Breast epithelium (tissue), 3 donors: ENCODE measurements around the gene SNAPIN.

Experiments
- POLR2A ChIP-seq: fragments of 450-650 bp; IDR thresholded peaks from one replicate; pipeline ENCODE4 v1.6.1; 2016; ENCODE audit warnings: antibody characterized with exemption, mild to moderate bottlenecking, moderate library complexity
- TF ChIP-seq, protein P1 (sequence below), 3 donors: fragments of 450-650 bp; IDR thresholded peaks; one replicate each; pipeline ENCODE4 v1.5.1; 2016 to 2017; ENCODE audit warnings: antibody characterized with exemption in 3 of 3, mild to moderate bottlenecking in 3 of 3, moderate library complexity in 3 of 3

DNA sequence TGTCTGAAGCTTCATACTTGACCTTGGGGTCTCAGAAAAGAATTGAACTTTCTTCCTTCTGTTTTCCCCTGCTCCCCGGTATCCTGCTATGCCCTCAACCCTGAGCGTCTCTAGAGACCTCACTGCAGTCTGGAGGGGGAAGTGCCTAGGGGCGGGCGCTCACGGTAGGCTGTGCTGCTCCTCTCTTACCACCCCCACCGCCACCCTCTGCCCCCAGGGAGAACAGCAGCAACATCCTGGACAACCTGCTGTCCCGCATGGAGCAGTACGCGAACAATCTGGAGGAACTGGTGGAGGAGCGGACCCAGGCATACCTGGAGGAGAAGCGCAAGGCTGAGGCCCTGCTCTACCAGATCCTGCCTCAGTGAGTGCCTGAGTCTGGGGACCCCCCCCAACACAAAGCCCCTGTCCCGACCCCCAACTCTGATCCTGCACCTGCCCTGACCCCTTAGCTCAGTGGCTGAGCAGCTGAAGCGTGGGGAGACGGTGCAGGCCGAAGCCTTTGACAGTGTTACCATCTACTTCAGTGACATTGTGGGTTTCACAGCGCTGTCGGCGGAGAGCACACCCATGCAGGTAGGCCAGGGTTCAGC lies 30.3 kb downstream of the SNAPIN start:
- TF ChIP-seq POLR2A = no peak
- TF ChIP-seq, protein P1, sequence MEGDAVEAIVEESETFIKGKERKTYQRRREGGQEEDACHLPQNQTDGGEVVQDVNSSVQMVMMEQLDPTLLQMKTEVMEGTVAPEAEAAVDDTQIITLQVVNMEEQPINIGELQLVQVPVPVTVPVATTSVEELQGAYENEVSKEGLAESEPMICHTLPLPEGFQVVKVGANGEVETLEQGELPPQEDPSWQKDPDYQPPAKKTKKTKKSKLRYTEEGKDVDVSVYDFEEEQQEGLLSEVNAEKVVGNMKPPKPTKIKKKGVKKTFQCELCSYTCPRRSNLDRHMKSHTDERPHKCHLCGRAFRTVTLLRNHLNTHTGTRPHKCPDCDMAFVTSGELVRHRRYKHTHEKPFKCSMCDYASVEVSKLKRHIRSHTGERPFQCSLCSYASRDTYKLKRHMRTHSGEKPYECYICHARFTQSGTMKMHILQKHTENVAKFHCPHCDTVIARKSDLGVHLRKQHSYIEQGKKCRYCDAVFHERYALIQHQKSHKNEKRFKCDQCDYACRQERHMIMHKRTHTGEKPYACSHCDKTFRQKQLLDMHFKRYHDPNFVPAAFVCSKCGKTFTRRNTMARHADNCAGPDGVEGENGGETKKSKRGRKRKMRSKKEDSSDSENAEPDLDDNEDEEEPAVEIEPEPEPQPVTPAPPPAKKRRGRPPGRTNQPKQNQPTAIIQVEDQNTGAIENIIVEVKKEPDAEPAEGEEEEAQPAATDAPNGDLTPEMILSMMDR (IDR thresholded peaks at IDR 0.05) = no peak
